Right lobe of liver (tissue), 6 donors: ENCODE results near the gene GNAL. TPM values are rescaled to one million over a fixed set of nuclear protein-coding genes. Genes with fewer than 3 reads are reported as not detected.

ENCODE experiments used
- ATAC-seq, 4 donors: fragments of 200-7000 bp; cut with Tn5 transposase; one replicate each; pipeline ENCODE4 v1.9.1; 2020; ENCODE audit warnings: mild to moderate bottlenecking in 4 of 4, moderate library complexity in 4 of 4
- DNase-seq, 3 donors: peaks; one replicate each; pipeline ENCODE4 v3.0.0-alpha.2; 2020
- H3K27ac ChIP-seq, 3 donors: fragments of 200-600 bp; one replicate each; pipeline ENCODE4 v1.8.0; 2022
- H3K27me3 ChIP-seq, 2 donors: fragments of 200-600 bp; one replicate each; pipeline ENCODE4 v1.8.0; 2022
- H3K36me3 ChIP-seq, 4 donors: fragments of 200-600 bp; sonication (generic) in 1 of 4; one replicate each; pipeline versions ENCODE4 v1.5.1 to v1.8.0; 2017 to 2022; ENCODE audit warnings: control low read depth in 1 of 4
- H3K4me1 ChIP-seq, 4 donors: fragments of 200-600 bp; sonication (generic) in 1 of 4; one replicate each; pipeline versions ENCODE4 v1.5.1 to v1.8.0; 2017 to 2022; ENCODE audit warnings: control low read depth in 1 of 4
- H3K4me3 ChIP-seq, 3 donors: fragments of 200-600 bp; one replicate each; pipeline ENCODE4 v1.8.0; 2022
- H3K9me3 ChIP-seq, 4 donors: fragments of 200-600 bp; sonication (generic) in 1 of 4; one replicate each; pipeline versions ENCODE4 v1.5.1 to v1.8.0; 2017 to 2022; ENCODE audit warnings: control low read depth in 1 of 4
- POLR2A ChIP-seq: fragments of 450-650 bp; IDR thresholded peaks from one replicate; pipeline ENCODE4 v1.6.1; 2017; ENCODE audit warnings: antibody characterized with exemption, mild to moderate bottlenecking
- WGBS: methylation state at CpG from one replicate; pipeline ENCODE4 v1.1.6; 2018; ENCODE audit warnings: low coverage, low lambda C conversion rate; ENCODE audit not compliant: insufficient coverage; ENCODE audit errors: missing lambda C conversion rate; 5-methylcytosine and 5-hydroxymethylcytosine counted together
- intact Hi-C, 2 donors: fragments of 100-400 bp; cut with DNase I; formaldehyde crosslinking; loops; one replicate each; pipeline versions ENCODE4 v1.11.2 to v1.14.1; 2022
- total RNA-seq, 6 experiments: library from RNA; depleted of rRNA in 2 of 6; stranded (reverse); fragments of >200 nt in 2 of 6; fragmentation: NEBNext Ultra II Directional in 3 of 6; extraction: Animal tissue kit (Norgen Biotek cat#: 25700) in 3 of 6; gene quantifications; one replicate each; pipeline versions ENCODE4 v1.1.0 to v1.2.4, GENCODE V29; 2016 to 2023
- TF ChIP-seq, protein P1 (sequence below), 4 donors: fragments of 200-600 bp in 3 of 4; fragments of 450-650 bp in 1 of 4; IDR thresholded peaks; one replicate each; pipeline versions ENCODE4 v1.5.1 to v1.8.0; 2016 to 2022; ENCODE audit warnings: antibody characterized with exemption in 4 of 4, mild to moderate bottlenecking in 2 of 4
- donor health status: DM: no; HTN: yes; CAD: no.
- donor health status: DM: no; HTN: no; CAD: no.
- donor health status: DM: no; HTN: no; CAD: no.
- donor health status: DM: no; HTN: yes; CAD: no.
- donor health status: DM: no; HTN: yes; CAD: no.

Gene GNAL
- total RNA-seq, 6 experiments from 2014 or later: 0.19 to 1.9 (median 1.2) TPM

- H3K27ac ChIP-seq: no peak overlapping the region
These were observed 184.7 kb downstream of the GNAL start for GRCh38 chr18:11873670-11874340.

DNA sequence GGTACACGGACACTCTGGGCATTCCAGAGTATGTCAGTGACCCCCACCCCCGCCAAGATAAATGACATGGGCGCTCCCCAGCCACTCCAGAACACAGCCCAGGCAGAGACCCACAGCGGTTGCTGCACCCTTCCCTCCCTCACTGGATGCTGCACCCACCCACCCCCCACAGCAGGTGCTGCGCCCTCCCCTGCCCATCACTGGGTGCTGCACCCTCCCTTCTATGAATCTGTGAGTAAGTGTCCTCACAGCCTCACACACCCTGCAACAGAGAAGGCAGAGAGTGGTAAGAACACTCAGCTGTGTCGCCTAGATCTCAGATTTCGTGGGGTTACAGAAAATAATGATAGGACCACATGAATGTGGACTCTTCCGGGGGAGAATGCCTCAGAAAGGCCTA, 185.6 kb downstream of the GNAL start:
- DNase-seq: no peak
- Histone ChIP-seq H3K4me3 (no peak overlapping the region), H3K27ac (no peak overlapping the region), H3K4me1 (no peaks in the 10 kb centered on the region), H3K9me3 (no peaks in the 10 kb centered on the region), H3K27me3 (no peaks in the 10 kb centered on the region), H3K36me3 (no peaks in the 10 kb centered on the region)
- ATAC-seq: no peak
- TF ChIP-seq, protein P1, sequence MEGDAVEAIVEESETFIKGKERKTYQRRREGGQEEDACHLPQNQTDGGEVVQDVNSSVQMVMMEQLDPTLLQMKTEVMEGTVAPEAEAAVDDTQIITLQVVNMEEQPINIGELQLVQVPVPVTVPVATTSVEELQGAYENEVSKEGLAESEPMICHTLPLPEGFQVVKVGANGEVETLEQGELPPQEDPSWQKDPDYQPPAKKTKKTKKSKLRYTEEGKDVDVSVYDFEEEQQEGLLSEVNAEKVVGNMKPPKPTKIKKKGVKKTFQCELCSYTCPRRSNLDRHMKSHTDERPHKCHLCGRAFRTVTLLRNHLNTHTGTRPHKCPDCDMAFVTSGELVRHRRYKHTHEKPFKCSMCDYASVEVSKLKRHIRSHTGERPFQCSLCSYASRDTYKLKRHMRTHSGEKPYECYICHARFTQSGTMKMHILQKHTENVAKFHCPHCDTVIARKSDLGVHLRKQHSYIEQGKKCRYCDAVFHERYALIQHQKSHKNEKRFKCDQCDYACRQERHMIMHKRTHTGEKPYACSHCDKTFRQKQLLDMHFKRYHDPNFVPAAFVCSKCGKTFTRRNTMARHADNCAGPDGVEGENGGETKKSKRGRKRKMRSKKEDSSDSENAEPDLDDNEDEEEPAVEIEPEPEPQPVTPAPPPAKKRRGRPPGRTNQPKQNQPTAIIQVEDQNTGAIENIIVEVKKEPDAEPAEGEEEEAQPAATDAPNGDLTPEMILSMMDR (IDR thresholded peaks at IDR 0.05): no peak
- TF ChIP-seq POLR2A: no peak
- 84% methylated on average over 3 of the region's 8 CpGs for WGBS
- intact Hi-C loops: loop anchor here in 1 of 2 donors (5.0 kb wide), 1 partner anchor 142 kb away; no protein-coding TSS in a partner anchor

More at GRCh38 chr18:11873670-11874340, 184.7 kb downstream of the GNAL start:
- intact Hi-C loops: loop anchor here in 1 of 2 donors (5.0 kb wide), 1 partner anchor 142 kb away; no protein-coding TSS in a partner anchor
- Histone ChIP-seq H3K27me3 (no peaks in the 10 kb centered on the region), H3K4me3 (no peak overlapping the region), H3K9me3 (no peaks in the 10 kb centered on the region), H3K36me3 (no peaks in the 10 kb centered on the region), H3K4me1 (no peaks in the 10 kb centered on the region)
- no peak for TF ChIP-seq POLR2A
- TF ChIP-seq, protein P1 (IDR thresholded peaks at IDR 0.05): no peak
- WGBS: 74% methylated on average over 8 of the region's 15 CpGs
- ATAC-seq (peak in 1 of 4 donors; percentile 34), DNase-seq (no peak)

GRCh38 chr18:11877497-11878135, 188.6 kb downstream of the GNAL start:
- no peak for DNase-seq
- Histone ChIP-seq H3K9me3 (no peaks in the 10 kb centered on the region), H3K27ac (no peak overlapping the region), H3K36me3 (no peaks in the 10 kb centered on the region), H3K4me3 (no peak overlapping the region), H3K27me3 (no peaks in the 10 kb centered on the region), H3K4me1 (no peaks in the 10 kb centered on the region)
- WGBS: 94% methylated on average over 3 of the region's 10 CpGs
- no peak for ATAC-seq
- intact Hi-C loops: no loop called here
- TF ChIP-seq, protein P1 (IDR thresholded peaks at IDR 0.05): no peak
- no peak for TF ChIP-seq POLR2A

GRCh38 chr18:11880586-11881304, 191.7 kb downstream of the GNAL start:
- TF ChIP-seq, protein P1 (IDR thresholded peaks at IDR 0.05): no peak
- no peak for TF ChIP-seq POLR2A
- WGBS: 92% methylated on average over 9 of the region's 30 CpGs
- Histone ChIP-seq H3K9me3 (no peaks in the 10 kb centered on the region), H3K36me3 (peaks cover 0 to 5% (median 0%) of the 10 kb centered on the region in 4 donors), H3K27me3 (no peaks in the 10 kb centered on the region), H3K27ac (no peak overlapping the region), H3K4me3 (no peak overlapping the region), H3K4me1 (peaks cover 0 to 11% (median 4%) of the 10 kb centered on the region in 4 donors)
- ATAC-seq (no peak), DNase-seq (no peak)
- intact Hi-C loops: no loop called here
